Stimulated activated CD8-positive, alpha-beta memory T cell treated with anti-CD3 and anti-CD28 coated beads, Interleukin-7, amount 100 ng/mL, for 1 hour (primary cell): Measurements from ENCODE around the gene OR11A1.

Experiments used
- DNase-seq, 2 donors: peaks; one replicate each; pipeline ENCODE4 v3.0.0-alpha.2; 2020; ENCODE audit warnings: low read depth in 2 of 2

The OR11A1 gene

DNA sequence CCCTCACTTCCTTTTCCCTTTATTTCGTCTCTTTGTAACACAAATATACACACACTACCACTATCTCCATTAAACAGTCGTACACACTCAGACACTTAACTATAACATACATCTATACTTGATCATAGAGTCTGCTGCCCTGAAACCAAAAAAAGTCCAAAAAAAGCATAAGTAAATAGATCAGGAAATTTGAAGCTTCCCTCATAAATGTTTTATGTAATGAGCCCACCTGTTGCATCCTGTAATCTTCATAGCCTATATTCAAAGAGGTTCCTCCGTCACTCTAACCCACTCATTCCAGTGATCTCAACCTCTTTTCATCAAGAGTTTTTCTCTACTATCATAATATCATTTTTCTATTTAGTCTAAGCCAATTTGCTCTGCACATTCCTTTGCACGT, 68.3 kb downstream of the OR11A1 start:
- DNase-seq, result no peak

DNA sequence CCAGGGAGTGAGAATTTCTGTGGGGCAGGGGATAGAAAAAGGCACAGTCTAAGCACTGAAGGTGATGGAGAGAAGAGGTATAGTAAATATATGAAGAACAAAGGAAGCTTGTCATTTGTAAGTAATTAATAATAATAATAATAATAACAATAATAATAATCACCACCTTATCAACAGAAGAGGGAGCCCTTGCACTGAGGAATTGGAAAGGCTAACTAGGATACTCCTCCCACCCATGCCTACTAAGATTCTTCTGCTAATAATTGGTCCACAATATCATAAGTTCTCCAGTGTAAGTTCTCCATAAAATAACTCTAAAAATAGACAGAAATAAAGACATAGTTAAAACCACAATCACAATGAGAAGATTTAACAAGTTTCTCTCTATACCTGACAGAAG, 80.9 kb downstream of the OR11A1 start:
- DNase-seq, result no peak
